GM20000 (cell line): Measurements from ENCODE around the gene ZBP1.

Experiments used
- DNase-seq: peaks from one replicate; pipeline ENCODE4 v3.0.0; 2012; ENCODE audit warnings: low spot score
- TF ChIP-seq, protein P1 (sequence below): IDR thresholded peaks from 2 replicates; pipeline ENCODE4 v1.5.1; 2012; ENCODE audit warnings: mild to moderate bottlenecking, control low read depth; ENCODE audit errors: extremely low read depth, missing control alignments

The ZBP1 gene

GRCh38 chr20:57588596-57588995 lies 31.6 kb downstream of the ZBP1 start:
- DNase-seq = no peak
- TF ChIP-seq, protein P1, sequence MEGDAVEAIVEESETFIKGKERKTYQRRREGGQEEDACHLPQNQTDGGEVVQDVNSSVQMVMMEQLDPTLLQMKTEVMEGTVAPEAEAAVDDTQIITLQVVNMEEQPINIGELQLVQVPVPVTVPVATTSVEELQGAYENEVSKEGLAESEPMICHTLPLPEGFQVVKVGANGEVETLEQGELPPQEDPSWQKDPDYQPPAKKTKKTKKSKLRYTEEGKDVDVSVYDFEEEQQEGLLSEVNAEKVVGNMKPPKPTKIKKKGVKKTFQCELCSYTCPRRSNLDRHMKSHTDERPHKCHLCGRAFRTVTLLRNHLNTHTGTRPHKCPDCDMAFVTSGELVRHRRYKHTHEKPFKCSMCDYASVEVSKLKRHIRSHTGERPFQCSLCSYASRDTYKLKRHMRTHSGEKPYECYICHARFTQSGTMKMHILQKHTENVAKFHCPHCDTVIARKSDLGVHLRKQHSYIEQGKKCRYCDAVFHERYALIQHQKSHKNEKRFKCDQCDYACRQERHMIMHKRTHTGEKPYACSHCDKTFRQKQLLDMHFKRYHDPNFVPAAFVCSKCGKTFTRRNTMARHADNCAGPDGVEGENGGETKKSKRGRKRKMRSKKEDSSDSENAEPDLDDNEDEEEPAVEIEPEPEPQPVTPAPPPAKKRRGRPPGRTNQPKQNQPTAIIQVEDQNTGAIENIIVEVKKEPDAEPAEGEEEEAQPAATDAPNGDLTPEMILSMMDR = no peak

DNA sequence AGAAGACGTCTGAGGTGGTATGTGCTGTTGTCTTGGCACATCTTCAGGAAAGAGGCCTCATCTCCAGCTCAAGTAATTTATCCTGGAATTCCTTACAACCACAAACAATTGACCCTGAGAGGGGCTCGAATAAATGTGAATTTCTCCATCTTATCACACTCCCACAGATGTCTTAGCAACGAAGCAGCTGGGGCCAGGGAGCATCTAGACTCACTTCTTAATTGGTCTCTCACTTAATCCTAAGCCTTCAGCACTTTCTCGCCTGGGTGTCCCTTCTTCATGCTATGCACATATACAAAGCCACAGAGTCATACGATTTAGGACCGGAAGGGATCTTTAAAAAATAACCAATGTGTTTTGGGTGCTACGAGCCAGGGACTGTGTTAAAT lies 32.2 kb downstream of the ZBP1 start:
- TF ChIP-seq, protein P1 = no peak
- DNase-seq = no peak

DNA sequence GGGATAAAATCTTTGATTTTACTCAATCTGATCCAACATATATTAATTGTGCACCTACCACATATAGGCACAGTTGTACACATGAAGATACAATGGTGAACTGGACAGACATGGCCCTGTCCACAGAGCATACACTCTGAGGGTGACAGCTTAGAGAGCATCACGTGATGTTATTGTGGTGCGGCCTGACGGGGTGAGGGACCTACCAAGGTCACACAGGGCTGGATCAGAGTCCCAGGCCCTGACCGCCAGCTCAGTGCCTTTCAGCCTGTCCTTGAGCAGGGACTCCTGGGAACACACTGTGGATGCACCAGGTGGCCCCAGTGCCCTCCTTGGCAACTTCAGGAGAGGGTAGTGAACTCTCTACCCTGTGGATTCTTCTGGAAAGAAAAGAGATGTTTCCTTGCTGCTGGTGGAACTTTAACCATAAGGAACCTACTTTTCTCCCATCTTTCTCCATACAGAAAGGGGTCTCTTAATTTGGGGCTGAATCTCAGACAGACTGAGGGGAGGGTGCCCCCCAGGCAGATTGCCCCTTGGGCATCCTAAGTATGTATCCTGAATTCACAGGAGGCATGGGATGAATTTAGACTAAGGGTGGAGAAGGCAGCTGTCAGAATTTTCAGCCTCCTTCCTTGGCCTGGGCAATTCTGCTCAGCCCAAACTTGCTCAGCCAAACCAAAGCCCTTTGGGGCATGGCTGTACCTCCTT lies 32.8 kb downstream of the ZBP1 start:
- TF ChIP-seq, protein P1 = no peak
- no peak for DNase-seq

- DNase-seq = no peak
- TF ChIP-seq, protein P1 = no peak
Measured at GRCh38 chr20:57586943-57587277, 33.3 kb downstream of the ZBP1 start.

- TF ChIP-seq, protein P1 = no peak
- DNase-seq = no peak
Measured at GRCh38 chr20:57586370-57586793, 33.8 kb downstream of the ZBP1 start.

GRCh38 chr20:57585466-57586213 lies 34.6 kb downstream of the ZBP1 start:
- DNase-seq = no peak
- TF ChIP-seq, protein P1 = no peak

DNA sequence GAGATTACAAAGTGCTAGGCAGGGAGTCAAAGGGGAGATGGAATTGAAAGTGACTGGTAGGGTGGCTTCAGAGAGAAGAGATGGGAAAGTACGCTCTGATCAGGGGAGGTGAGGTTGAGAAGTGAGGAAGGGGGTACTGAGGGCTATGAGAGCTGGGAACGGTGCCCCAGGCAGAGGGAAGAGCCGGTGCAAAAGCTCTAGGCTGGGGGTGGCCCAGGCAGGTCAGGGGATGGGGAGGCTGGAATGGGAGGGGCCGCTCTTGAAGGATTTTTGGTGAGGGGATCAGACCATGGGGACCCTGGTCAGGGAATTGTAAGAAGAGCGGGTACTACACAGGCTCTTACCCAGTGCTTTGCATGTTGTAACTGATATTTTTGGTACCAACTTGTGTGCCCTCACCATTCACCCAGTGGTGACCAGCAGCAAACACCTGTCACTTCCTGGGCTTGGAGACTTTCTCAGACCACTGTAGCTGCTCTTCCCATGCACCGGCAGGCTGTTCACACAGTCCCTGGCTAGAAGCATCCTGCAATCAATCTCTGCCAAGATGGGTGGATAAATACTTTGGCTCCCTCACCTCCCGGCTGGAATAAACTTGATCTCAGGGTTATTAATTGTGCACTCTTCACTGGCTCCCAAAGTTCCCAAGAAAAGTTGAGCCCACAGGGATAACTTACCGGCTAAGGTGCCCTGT lies 35.3 kb downstream of the ZBP1 start:
- DNase-seq = no peak

More for the DNA sequence above, 35.3 kb downstream of the ZBP1 start:
- TF ChIP-seq, protein P1 = no peak
